Upper lobe of right lung (tissue), 1 donor: ENCODE measurements around the gene AFG1L. TPM values are rescaled to one million over a fixed set of nuclear protein-coding genes. Genes with fewer than 3 reads are reported as not detected.
"Not testable (repeated sequence)": the region's sequence is repeated elsewhere in the genome, so short reads cannot be mapped to it uniquely, and the experiment has no call there.

ENCODE experiments used
- ATAC-seq: fragments of 200-7000 bp; cut with Tn5 transposase; one replicate; pipeline ENCODE4 v1.9.1; 2020; ENCODE audit warnings: mild to moderate bottlenecking, moderate library complexity
- DNase-seq: peaks from one replicate; pipeline ENCODE4 v3.0.0-alpha.2; 2020
- H3K27ac ChIP-seq: fragments of 200-600 bp; one replicate; pipeline ENCODE4 v1.8.0; 2022
- H3K27me3 ChIP-seq: fragments of 200-600 bp; one replicate; pipeline ENCODE4 v1.8.0; 2022; ENCODE audit warnings: mild to moderate bottlenecking
- H3K36me3 ChIP-seq: fragments of 200-600 bp; one replicate; pipeline ENCODE4 v1.8.0; 2022
- H3K4me1 ChIP-seq: fragments of 200-600 bp; one replicate; pipeline ENCODE4 v1.8.0; 2022
- H3K4me3 ChIP-seq: fragments of 200-600 bp; one replicate; pipeline ENCODE4 v1.8.0; 2022; ENCODE audit warnings: mild to moderate bottlenecking
- H3K9me3 ChIP-seq: fragments of 200-600 bp; one replicate; pipeline ENCODE4 v1.8.0; 2022
- intact Hi-C: fragments of 100-400 bp; cut with DNase I; formaldehyde crosslinking; loops from one replicate; pipeline ENCODE4 v1.11.0; 2022
- total RNA-seq: library from RNA; stranded (reverse); fragmentation: NEBNext Ultra II Directional; extraction: Animal tissue kit (Norgen Biotek cat#: 25700); gene quantifications from one replicate; pipeline ENCODE4 v1.2.1, GENCODE V29; 2021
- TF ChIP-seq, protein P1 (sequence below): fragments of 200-600 bp; IDR thresholded peaks from one replicate; pipeline ENCODE4 v1.8.0; 2022; ENCODE audit warnings: antibody characterized with exemption
- donor health status: DM: no; HTN: yes; CAD: no; lungs with severe emphysema.

AFG1L gene
- total RNA-seq, 1 donor from 2014 or later = 7.7 TPM

DNA sequence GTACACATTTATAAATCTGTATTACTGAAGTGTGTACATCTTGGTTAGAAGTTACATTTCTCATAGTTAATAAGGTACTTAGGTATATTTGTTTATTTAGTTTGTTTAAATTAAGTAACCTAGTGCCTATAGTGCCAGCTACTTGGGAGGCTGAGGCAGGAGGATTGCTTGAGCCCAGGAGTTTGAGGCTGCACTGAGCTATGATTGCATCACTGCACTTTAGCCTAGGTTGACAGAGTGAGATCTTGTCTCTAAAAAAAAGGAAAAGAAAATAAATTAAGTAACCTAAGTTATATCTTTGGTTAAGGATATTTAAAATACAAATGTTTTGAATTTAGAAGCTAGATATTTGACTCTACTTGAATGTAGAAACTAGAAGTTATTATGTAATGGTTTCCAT, 9.5 kb upstream of the AFG1L start:
- Histone ChIP-seq H3K4me3 (no peak overlapping the region), H3K36me3 (no peaks in the 10 kb centered on the region), H3K27me3 (no peaks in the 10 kb centered on the region), H3K27ac (no peak overlapping the region), H3K4me1 (no peaks in the 10 kb centered on the region), H3K9me3 (no peaks in the 10 kb centered on the region)
- TF ChIP-seq, protein P1, sequence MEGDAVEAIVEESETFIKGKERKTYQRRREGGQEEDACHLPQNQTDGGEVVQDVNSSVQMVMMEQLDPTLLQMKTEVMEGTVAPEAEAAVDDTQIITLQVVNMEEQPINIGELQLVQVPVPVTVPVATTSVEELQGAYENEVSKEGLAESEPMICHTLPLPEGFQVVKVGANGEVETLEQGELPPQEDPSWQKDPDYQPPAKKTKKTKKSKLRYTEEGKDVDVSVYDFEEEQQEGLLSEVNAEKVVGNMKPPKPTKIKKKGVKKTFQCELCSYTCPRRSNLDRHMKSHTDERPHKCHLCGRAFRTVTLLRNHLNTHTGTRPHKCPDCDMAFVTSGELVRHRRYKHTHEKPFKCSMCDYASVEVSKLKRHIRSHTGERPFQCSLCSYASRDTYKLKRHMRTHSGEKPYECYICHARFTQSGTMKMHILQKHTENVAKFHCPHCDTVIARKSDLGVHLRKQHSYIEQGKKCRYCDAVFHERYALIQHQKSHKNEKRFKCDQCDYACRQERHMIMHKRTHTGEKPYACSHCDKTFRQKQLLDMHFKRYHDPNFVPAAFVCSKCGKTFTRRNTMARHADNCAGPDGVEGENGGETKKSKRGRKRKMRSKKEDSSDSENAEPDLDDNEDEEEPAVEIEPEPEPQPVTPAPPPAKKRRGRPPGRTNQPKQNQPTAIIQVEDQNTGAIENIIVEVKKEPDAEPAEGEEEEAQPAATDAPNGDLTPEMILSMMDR = no peak
- ATAC-seq (no peak), DNase-seq (no peak)
- intact Hi-C loops = no loop called here

DNA sequence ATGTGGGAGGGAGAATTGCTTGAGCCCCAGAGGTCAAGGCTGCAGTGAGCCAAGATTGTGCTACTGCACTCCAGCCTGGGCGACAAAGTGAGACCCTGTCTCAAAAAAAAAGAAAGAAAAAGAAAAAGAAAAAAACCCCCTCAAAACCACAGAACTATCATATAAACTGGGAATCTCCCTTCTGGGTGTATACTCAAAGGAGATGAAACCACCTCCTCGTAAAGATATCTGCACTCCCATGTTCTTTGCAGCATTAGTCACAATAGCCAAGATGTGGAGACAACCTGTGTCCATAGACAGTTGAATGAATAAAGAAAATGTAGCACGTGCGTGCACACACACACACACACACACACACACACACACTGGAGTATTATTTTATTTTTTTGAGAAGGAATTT, 8.5 kb upstream of the AFG1L start:
- TF ChIP-seq, protein P1 = no peak
- Histone ChIP-seq H3K4me3 (no peak overlapping the region), H3K27me3 (no peaks in the 10 kb centered on the region), H3K4me1 (no peaks in the 10 kb centered on the region), H3K27ac (no peak overlapping the region), H3K9me3 (no peaks in the 10 kb centered on the region), H3K36me3 (no peaks in the 10 kb centered on the region)
- intact Hi-C loops = no loop called here
- no peak for ATAC-seq
- no peak for DNase-seq

DNA sequence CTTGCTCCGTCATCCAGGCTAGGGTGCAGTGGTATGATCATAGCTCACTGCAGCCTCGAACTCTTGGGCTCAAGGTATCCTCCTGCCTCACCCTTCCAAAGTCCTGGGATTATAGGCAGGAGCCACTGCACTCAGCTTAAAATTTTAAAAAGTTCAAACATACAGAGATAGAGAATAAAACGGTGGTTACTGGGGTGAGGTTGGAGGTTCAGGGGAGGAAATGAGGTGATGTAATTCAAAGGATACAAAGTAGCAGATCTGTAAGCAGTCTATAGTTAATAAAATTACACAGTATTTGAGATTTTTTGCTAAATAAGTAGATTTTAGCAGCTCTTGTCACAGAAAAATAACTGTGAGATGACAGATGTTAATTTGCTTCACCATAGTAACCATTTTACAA, 7.5 kb upstream of the AFG1L start:
- DNase-seq = no peak
- TF ChIP-seq, protein P1 = no peak
- Histone ChIP-seq H3K9me3 (no peaks in the 10 kb centered on the region), H3K4me1 (no peaks in the 10 kb centered on the region), H3K4me3 (no peak overlapping the region), H3K27ac (no peak overlapping the region), H3K36me3 (no peaks in the 10 kb centered on the region), H3K27me3 (no peaks in the 10 kb centered on the region)
- intact Hi-C loops = no loop called here
- ATAC-seq = no peak

DNA sequence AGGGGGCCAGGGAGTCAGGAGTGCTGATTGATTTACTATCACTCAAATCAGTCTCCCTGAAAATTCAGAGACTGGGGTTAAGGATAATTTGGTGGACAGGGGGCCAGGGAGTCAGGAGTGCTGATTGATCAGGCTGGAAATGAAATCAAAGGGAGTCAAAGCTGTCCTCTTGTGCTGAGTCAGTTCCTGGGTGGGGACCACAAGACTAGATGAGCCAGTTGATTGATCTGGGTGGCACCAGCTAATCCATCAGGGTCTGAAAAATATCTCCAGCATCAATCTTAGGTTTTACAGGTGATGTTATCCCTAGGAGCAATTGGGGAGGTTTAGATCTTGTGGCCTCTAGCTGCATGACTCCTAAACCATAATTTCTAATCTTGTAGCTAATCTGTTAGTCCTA, 6.1 kb upstream of the AFG1L start:
- intact Hi-C loops = no loop called here
- ATAC-seq = no peak
- TF ChIP-seq, protein P1 = no peak
- DNase-seq = no peak
- Histone ChIP-seq H3K27ac (no peak overlapping the region), H3K4me1 (no peaks in the 10 kb centered on the region), H3K9me3 (no peaks in the 10 kb centered on the region), H3K36me3 (no peaks in the 10 kb centered on the region), H3K27me3 (no peaks in the 10 kb centered on the region), H3K4me3 (no peak overlapping the region)

DNA sequence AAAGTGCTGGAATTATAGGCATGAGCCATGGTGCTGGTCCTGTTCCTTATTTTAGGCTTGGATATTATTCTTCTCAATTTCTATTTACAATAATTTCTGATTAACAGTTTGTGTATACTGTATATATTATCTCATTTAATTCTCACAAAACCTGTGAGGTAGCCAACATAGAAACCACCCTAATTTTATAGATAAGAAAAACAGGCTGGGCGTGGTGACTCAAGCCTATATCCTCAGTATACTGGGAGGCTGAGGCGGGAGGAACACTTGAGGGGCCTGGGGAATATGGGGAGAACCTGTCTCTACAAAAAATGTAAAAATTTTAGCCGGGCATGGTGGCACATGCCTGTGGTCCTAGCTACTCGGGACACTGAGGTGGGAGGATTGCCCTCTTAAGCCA, 3.8 kb upstream of the AFG1L start:
- Histone ChIP-seq H3K27me3 (no peaks in the 10 kb centered on the region), H3K4me1 (peaks cover 6% of the 10 kb centered on the region), H3K27ac (no peak overlapping the region), H3K4me3 (no peak overlapping the region), H3K36me3 (no peaks in the 10 kb centered on the region), H3K9me3 (no peaks in the 10 kb centered on the region)
- intact Hi-C loops = no loop called here
- ATAC-seq (no peak), DNase-seq (no peak)
- TF ChIP-seq, protein P1 = no peak

DNA sequence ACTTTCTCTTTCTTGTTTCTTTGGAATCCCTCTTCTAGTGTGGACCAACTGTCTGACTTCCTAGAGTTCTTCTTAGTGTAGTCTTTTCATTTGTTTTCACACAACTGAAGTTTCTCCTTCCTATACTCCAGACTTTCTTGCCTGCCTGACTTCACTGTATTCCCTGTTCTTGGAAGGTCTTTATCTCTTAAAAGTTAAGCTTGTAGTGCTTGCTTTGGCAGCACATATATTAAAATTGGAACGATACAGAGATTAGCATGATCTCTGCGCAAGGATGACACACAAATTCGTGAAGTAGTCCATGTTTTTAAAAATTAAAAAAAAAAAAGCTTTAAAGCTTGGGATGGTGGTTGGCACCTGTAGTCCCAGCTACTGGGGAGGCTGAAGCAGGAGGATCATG, 2.3 kb upstream of the AFG1L start:
- DNase-seq, intact Hi-C loops, H3K9me3 ChIP-seq, H3K4me1 ChIP-seq, H3K4me3 ChIP-seq, H3K27me3 ChIP-seq, ATAC-seq, H3K27ac ChIP-seq, H3K36me3 ChIP-seq: not testable (repeated sequence)
